ENCODE measurements around the gene LRR1.

The LRR1 gene

DNA sequence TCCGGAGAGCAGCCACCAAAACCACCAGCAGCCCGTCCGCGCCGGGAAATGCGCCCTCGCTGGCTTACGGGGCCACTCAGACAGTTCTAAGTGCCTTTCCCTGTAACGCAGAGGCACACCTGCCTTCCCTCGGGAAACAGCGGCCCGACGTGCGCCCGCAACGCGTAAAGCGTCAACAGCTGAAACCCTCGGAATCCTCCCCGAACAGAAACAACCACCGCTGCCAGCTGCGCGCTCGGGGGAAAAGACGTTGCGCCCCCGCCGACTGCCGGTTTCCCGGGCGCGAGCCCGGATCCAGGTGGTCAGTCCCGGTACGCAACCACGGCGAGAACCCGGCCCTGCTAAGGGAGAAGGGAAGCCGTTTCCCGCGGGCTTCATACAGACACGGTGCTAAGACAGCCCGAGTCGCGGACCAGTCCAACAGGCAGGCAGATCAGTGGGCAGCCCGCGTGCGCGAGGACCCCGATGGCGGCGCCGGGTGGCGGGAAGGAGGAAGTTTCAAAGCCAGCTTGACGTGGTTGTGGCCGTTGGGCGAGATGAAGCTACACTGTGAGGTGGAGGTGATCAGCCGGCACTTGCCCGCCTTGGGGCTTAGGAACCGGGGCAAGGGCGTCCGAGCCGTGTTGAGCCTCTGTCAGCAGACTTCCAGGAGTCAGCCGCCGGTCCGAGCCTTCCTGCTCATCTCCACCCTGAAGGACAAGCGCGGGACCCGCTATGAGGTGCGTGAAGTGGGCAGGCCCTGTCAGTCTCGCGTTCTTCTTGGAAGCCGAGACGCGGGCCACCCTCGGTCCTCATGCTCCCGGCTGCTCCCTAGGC, at the start of gene LRR1 (continued):
- TF ChIP-seq PRDM1 (tag by site-specific recombination; IDR thresholded peaks at IDR 0.05) (no peak), ZNF341 (tag by site-specific recombination; IDR thresholded peaks at IDR 0.05; ENCODE audit: low read depth) (peak; percentile 54), ZNF157 (tag by site-specific recombination; IDR thresholded peaks at IDR 0.05) (no peak), ZNF169 (tag by site-specific recombination; IDR thresholded peaks at IDR 0.05) (no peak), KLF10 (tag by site-specific recombination; IDR thresholded peaks at IDR 0.05) (no peak), ZNF132 (tag by site-specific recombination; IDR thresholded peaks at IDR 0.05; ENCODE audit: borderline replicate concordance) (no peak), ZBTB7A (tag by site-specific recombination; IDR thresholded peaks at IDR 0.05; ENCODE audit: low read depth) (no peak; the same call in 1 of the 2 replicates), KLF1 (tag by site-specific recombination; IDR thresholded peaks at IDR 0.05) (no peak), ZNF274 (IDR thresholded peaks at IDR 0.05; ENCODE audit: low read length) (no peak), ZNF274 (tag by site-specific recombination; IDR thresholded peaks at IDR 0.05; ENCODE audit: borderline replicate concordance) (no peak), ZNF292 (tag by site-specific recombination; IDR thresholded peaks at IDR 0.05; ENCODE audit: borderline replicate concordance, low read depth) (no peak), ZNF561 (tag by site-specific recombination; IDR thresholded peaks at IDR 0.05; ENCODE audit: borderline replicate concordance) (no peak), ZNF350 (tag by site-specific recombination; IDR thresholded peaks at IDR 0.05) (no peak), ZNF248 (tag by site-specific recombination; IDR thresholded peaks at IDR 0.05) (no peak), ZNF23 (tag by site-specific recombination; IDR thresholded peaks at IDR 0.05; ENCODE audit: borderline replicate concordance) (no peak), ZNF146 (tag by site-specific recombination; IDR thresholded peaks at IDR 0.05) (no peak), ZNF391 (tag by site-specific recombination; IDR thresholded peaks at IDR 0.05; ENCODE audit: borderline replicate concordance, low read depth) (no peak), ZNF585B (tag by site-specific recombination; IDR thresholded peaks at IDR 0.05) (no peak), ZNF529 (tag by site-specific recombination; IDR thresholded peaks at IDR 0.05; ENCODE audit: insufficient replicate concordance) (no peak), ZNF112 (tag by site-specific recombination; IDR thresholded peaks at IDR 0.05) (no peak), ZNF768 (tag by site-specific recombination; IDR thresholded peaks at IDR 0.05) (no peak), ZNF610 (tag by site-specific recombination; IDR thresholded peaks at IDR 0.05; ENCODE audit: borderline replicate concordance) (no peak), ZNF624 (tag by site-specific recombination; IDR thresholded peaks at IDR 0.05) (no peak), ZNF747 (tag by site-specific recombination; IDR thresholded peaks at IDR 0.05) (no peak), ZNF558 (tag by site-specific recombination; IDR thresholded peaks at IDR 0.05) (no peak), ZNF16 (tag by site-specific recombination; IDR thresholded peaks at IDR 0.05; ENCODE audit: low read depth) (no peak), ZNF24 (tag by site-specific recombination; IDR thresholded peaks at IDR 0.05) (no peak), ZNF544 (tag by site-specific recombination; IDR thresholded peaks at IDR 0.05) (no peak), ZFP3 (tag by site-specific recombination; IDR thresholded peaks at IDR 0.05; ENCODE audit: low read depth) (no peak), ZXDB (tag by site-specific recombination; IDR thresholded peaks at IDR 0.05) (peak; percentile 72), GLI4 (tag by site-specific recombination; IDR thresholded peaks at IDR 0.05) (no peak)
- TF ChIP-seq, protein P1, sequence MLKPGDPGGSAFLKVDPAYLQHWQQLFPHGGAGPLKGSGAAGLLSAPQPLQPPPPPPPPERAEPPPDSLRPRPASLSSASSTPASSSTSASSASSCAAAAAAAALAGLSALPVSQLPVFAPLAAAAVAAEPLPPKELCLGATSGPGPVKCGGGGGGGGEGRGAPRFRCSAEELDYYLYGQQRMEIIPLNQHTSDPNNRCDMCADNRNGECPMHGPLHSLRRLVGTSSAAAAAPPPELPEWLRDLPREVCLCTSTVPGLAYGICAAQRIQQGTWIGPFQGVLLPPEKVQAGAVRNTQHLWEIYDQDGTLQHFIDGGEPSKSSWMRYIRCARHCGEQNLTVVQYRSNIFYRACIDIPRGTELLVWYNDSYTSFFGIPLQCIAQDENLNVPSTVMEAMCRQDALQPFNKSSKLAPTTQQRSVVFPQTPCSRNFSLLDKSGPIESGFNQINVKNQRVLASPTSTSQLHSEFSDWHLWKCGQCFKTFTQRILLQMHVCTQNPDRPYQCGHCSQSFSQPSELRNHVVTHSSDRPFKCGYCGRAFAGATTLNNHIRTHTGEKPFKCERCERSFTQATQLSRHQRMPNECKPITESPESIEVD (tag by site-specific recombination; IDR thresholded peaks at IDR 0.05) = no peak
- TF ChIP-seq, protein P2, sequence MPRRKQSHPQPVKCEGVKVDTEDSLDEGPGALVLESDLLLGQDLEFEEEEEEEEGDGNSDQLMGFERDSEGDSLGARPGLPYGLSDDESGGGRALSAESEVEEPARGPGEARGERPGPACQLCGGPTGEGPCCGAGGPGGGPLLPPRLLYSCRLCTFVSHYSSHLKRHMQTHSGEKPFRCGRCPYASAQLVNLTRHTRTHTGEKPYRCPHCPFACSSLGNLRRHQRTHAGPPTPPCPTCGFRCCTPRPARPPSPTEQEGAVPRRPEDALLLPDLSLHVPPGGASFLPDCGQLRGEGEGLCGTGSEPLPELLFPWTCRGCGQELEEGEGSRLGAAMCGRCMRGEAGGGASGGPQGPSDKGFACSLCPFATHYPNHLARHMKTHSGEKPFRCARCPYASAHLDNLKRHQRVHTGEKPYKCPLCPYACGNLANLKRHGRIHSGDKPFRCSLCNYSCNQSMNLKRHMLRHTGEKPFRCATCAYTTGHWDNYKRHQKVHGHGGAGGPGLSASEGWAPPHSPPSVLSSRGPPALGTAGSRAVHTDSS (tag by site-specific recombination; IDR thresholded peaks at IDR 0.05) = no peak
- TF ChIP-seq, protein P3, sequence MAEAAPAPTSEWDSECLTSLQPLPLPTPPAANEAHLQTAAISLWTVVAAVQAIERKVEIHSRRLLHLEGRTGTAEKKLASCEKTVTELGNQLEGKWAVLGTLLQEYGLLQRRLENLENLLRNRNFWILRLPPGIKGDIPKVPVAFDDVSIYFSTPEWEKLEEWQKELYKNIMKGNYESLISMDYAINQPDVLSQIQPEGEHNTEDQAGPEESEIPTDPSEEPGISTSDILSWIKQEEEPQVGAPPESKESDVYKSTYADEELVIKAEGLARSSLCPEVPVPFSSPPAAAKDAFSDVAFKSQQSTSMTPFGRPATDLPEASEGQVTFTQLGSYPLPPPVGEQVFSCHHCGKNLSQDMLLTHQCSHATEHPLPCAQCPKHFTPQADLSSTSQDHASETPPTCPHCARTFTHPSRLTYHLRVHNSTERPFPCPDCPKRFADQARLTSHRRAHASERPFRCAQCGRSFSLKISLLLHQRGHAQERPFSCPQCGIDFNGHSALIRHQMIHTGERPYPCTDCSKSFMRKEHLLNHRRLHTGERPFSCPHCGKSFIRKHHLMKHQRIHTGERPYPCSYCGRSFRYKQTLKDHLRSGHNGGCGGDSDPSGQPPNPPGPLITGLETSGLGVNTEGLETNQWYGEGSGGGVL (tag by site-specific recombination; IDR thresholded peaks at IDR 0.05) = no peak
- TF ChIP-seq, protein P4, sequence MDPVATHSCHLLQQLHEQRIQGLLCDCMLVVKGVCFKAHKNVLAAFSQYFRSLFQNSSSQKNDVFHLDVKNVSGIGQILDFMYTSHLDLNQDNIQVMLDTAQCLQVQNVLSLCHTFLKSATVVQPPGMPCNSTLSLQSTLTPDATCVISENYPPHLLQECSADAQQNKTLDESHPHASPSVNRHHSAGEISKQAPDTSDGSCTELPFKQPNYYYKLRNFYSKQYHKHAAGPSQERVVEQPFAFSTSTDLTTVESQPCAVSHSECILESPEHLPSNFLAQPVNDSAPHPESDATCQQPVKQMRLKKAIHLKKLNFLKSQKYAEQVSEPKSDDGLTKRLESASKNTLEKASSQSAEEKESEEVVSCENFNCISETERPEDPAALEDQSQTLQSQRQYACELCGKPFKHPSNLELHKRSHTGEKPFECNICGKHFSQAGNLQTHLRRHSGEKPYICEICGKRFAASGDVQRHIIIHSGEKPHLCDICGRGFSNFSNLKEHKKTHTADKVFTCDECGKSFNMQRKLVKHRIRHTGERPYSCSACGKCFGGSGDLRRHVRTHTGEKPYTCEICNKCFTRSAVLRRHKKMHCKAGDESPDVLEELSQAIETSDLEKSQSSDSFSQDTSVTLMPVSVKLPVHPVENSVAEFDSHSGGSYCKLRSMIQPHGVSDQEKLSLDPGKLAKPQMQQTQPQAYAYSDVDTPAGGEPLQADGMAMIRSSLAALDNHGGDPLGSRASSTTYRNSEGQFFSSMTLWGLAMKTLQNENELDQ (tag by site-specific recombination; IDR thresholded peaks at IDR 0.05; ENCODE audit: low read depth) = no peak

Measured in HEK293 (cell line).